OCI-LY1 (cell line): ENCODE data around the gene ANXA7.

Source experiments
- H2AFZ ChIP-seq: fragments of 200-600 bp; sonication (generic), shearing (Covaris generic); 2 replicates; pipeline ENCODE4 v1.6.0; 2014; ENCODE audit warnings: antibody characterized with exemption, mild to moderate bottlenecking, low read length
- H3F3A ChIP-seq: fragments of 200-600 bp; sonication (generic), shearing (Covaris generic); 2 replicates; pipeline ENCODE4 v1.6.0; 2014; ENCODE audit warnings: mild to moderate bottlenecking, antibody characterized with exemption, low read length, moderate library complexity; ENCODE audit not compliant: insufficient read depth
- H3K27ac ChIP-seq: fragments of 200-600 bp; sonication (generic); 2 replicates; pipeline ENCODE4 v1.5.1; 2014; ENCODE audit warnings: low read length, mixed run types, mild to moderate bottlenecking, low read depth; ENCODE audit not compliant: poor library complexity, severe bottlenecking
- H3K27me3 ChIP-seq: fragments of 200-600 bp; sonication (generic); 2 replicates; pipeline ENCODE4 v1.6.0; 2014; ENCODE audit warnings: antibody characterized with exemption, mild to moderate bottlenecking, low read length, moderate library complexity; ENCODE audit not compliant: insufficient read depth
- H3K36me3 ChIP-seq: fragments of 200-600 bp; sonication (generic); 2 replicates; pipeline ENCODE4 v1.6.1; 2014; ENCODE audit warnings: mild to moderate bottlenecking, antibody characterized with exemption, low read length, moderate library complexity, mixed read lengths; ENCODE audit not compliant: insufficient read depth
- H3K4me1 ChIP-seq: fragments of 200-600 bp; sonication (generic); 2 replicates; pipeline ENCODE4 v1.5.1; 2014; ENCODE audit warnings: mild to moderate bottlenecking, low read length, moderate library complexity; ENCODE audit not compliant: insufficient read depth, severe bottlenecking
- H3K4me2 ChIP-seq: fragments of 200-600 bp; sonication (generic), shearing (Covaris generic); 2 replicates; pipeline ENCODE4 v1.6.1; 2014; ENCODE audit warnings: low read length
- H3K4me3 ChIP-seq: fragments of 200-600 bp; sonication (generic); 2 replicates; pipeline ENCODE4 v1.5.1; 2014; ENCODE audit warnings: low read length, low read depth, mild to moderate bottlenecking, mixed read lengths; ENCODE audit not compliant: poor library complexity, severe bottlenecking
- H3K79me2 ChIP-seq: fragments of 200-600 bp; shearing (Covaris generic); 2 replicates; pipeline ENCODE4 v1.6.1; 2016; ENCODE audit warnings: mixed run types, low read length, mixed read lengths; ENCODE audit not compliant: insufficient read depth
- H3K9ac ChIP-seq: fragments of 200-600 bp; sonication (generic), shearing (Covaris generic); 2 replicates; pipeline ENCODE4 v1.6.1; 2014; ENCODE audit warnings: mild to moderate bottlenecking, low read length, mixed read lengths
- H3K9me2 ChIP-seq: fragments of 200-600 bp; sonication (generic), shearing (Covaris generic); 2 replicates; pipeline ENCODE4 v1.6.1; 2014; ENCODE audit warnings: low read depth, mild to moderate bottlenecking, low read length, mixed read lengths
- H3K9me3 ChIP-seq: fragments of 200-600 bp; shearing (Covaris generic); 2 replicates; pipeline ENCODE4 v1.6.1; 2014; ENCODE audit warnings: low read length, mixed read lengths
- H4K20me1 ChIP-seq: fragments of 200-600 bp; sonication (generic), shearing (Covaris generic); 2 replicates; pipeline ENCODE4 v1.6.0; 2016; ENCODE audit warnings: mild to moderate bottlenecking, low read length; ENCODE audit not compliant: insufficient read depth
- EZH2 ChIP-seq: fragments of 200-600 bp; sonication (generic), shearing (Covaris generic); IDR thresholded peaks from 2 replicates; pipeline ENCODE4 v1.8.0; 2017; ENCODE audit warnings: borderline replicate concordance, mixed run types, mild to moderate bottlenecking, antibody characterized with exemption, low read length, moderate library complexity, mixed read lengths
- TF ChIP-seq, protein P1 (sequence below): fragments of 200-600 bp; sonication (generic), shearing (Covaris generic); IDR thresholded peaks from 2 replicates; pipeline ENCODE4 v1.5.1; 2017; ENCODE audit warnings: mild to moderate bottlenecking, antibody characterized with exemption, low read length, moderate library complexity, mixed read lengths

The ANXA7 gene

DNA sequence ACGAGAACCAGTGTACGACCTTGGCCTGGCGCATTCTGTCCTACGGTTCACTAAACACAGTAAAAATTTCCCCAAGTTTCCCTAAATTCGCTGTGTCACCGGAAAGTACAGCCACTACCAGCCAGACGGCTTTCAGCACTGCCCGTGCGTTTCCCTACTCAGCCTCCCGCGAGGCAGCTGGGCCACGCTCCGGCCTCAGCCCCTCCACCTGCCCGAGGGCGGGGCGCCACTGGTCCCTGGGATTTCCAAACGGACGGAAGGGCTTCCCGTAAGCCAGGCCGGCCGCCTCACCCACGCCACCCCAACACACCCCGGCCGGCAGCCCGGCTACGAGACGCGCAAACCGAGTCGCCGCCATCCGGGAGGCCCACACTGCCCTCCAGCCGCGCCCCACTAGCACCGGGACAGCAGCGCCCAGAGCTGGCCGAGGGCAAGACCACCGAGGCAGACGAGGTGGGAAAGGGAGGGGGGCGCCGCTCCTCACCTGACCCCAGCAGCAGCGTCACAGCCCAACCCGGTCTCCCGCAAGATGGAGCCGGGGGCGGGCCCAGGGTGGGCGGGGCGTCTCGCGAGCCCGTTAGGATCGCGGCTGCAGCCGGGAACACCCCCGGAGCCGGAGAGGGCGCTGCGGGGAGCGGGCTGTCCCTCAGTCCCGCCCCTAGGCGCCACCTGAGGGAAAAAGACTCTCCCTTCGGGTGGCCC, at the start of gene ANXA7:
Gene ANXA7, minus strand, starts transcription at position 531 of the 702 bp plus-strand sequence. CDS start 13,202 bp downstream, outside the sequence.
- no peaks in the 10 kb centered on the region for H3F3A ChIP-seq
- H3K27me3 ChIP-seq, result no peaks in the 10 kb centered on the region
- H3K27ac ChIP-seq, result peak within 1 kb of the TSS; percentile 68
- peak within 1 kb of the TSS; percentile 94 for H3K4me3 ChIP-seq
- TF ChIP-seq, protein P1, sequence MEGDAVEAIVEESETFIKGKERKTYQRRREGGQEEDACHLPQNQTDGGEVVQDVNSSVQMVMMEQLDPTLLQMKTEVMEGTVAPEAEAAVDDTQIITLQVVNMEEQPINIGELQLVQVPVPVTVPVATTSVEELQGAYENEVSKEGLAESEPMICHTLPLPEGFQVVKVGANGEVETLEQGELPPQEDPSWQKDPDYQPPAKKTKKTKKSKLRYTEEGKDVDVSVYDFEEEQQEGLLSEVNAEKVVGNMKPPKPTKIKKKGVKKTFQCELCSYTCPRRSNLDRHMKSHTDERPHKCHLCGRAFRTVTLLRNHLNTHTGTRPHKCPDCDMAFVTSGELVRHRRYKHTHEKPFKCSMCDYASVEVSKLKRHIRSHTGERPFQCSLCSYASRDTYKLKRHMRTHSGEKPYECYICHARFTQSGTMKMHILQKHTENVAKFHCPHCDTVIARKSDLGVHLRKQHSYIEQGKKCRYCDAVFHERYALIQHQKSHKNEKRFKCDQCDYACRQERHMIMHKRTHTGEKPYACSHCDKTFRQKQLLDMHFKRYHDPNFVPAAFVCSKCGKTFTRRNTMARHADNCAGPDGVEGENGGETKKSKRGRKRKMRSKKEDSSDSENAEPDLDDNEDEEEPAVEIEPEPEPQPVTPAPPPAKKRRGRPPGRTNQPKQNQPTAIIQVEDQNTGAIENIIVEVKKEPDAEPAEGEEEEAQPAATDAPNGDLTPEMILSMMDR, result no peak; the same call in 1 of the 2 replicates
- no peak for TF ChIP-seq EZH2
- H3K36me3 ChIP-seq, result peaks cover 7% of the 10 kb centered on the region; the same call in 1 of the 2 replicates
- peak within 1 kb of the TSS; percentile 97 for H3K4me2 ChIP-seq
- H3K9me3 ChIP-seq, result no peaks in the 10 kb centered on the region
- H3K9ac ChIP-seq, result peak within 1 kb of the TSS; percentile 92
- peaks cover 21% of the 10 kb centered on the region for H3K4me1 ChIP-seq
- H2AFZ ChIP-seq, result peak within 1 kb of the TSS; percentile 81
- no peaks in the 10 kb centered on the region for H3K9me2 ChIP-seq
- peaks cover 45% of the 10 kb centered on the region for H3K79me2 ChIP-seq
- H4K20me1 ChIP-seq, result no peaks in the 10 kb centered on the region

DNA sequence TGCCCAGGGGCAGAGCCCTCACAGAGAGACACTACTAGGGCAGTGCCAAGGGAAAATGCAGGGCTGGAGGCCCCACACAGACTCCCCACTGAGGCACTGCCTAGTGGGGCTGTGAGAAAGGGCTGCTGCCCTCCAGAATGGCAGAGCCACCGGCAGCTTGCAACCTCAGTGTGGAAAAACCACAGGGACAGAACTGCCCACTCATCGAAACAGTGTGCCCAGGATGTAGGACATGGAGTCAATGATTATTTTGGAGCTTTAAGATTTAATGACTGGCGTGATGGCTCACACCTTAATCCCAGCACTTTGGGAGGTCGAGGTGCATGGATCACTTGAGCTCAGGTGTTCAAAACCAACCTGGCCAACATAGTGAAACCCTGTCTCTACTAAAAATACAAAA, 47.0 kb upstream of the ANXA7 start:
- no peak overlapping the region for H3K9ac ChIP-seq
- no peak overlapping the region for H3K4me3 ChIP-seq
- H3F3A ChIP-seq, result no peaks in the 10 kb centered on the region
- no peak overlapping the region for H3K4me2 ChIP-seq
- H3K4me1 ChIP-seq, result peaks cover 6% of the 10 kb centered on the region
- H3K79me2 ChIP-seq, result no peaks in the 10 kb centered on the region
- no peak overlapping the region for H3K27ac ChIP-seq
- peaks cover 34% of the 10 kb centered on the region for H3K36me3 ChIP-seq
- no peaks in the 10 kb centered on the region for H3K27me3 ChIP-seq
- no peaks in the 10 kb centered on the region for H4K20me1 ChIP-seq
- no peaks in the 10 kb centered on the region for H3K9me3 ChIP-seq
- no peak overlapping the region for H2AFZ ChIP-seq
- no peaks in the 10 kb centered on the region for H3K9me2 ChIP-seq
- TF ChIP-seq EZH2, result no peak
- TF ChIP-seq, protein P1, result no peak

DNA sequence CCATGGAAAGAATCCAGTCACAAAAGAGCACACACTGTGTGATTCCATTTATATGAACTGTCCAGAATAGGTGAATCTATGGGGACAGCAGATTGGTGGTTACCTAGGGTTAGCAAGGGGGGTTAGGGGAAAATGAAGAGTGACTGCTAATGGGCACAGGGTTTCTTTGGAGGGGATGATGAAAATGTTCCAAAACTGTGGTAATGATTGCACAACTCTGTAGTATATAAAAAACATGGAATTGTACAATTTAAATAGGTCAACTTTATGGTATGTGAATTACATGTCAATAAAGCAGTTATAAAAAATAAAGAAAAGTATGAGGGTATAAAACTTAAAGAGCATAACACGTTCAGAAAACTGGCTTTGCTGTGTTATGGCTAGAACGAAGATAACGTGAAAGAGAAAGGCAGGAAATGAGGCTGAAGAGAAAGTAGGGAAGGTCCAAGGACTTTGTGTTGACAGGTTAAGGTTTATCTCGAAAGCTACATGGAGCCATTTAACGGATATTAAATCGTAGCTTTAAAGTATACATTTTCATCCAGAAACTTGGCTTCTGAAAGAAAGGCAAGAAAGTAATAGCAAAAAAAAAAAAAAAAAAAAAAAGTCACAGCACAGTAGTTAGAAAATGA, 45.9 kb upstream of the ANXA7 start:
- no peak overlapping the region for H3K4me3 ChIP-seq
- no peaks in the 10 kb centered on the region for H3K27me3 ChIP-seq
- H3K4me1 ChIP-seq, result peaks cover 6% of the 10 kb centered on the region
- no peak overlapping the region for H3K4me2 ChIP-seq
- no peak for TF ChIP-seq EZH2
- TF ChIP-seq, protein P1, result no peak
- H3F3A ChIP-seq, result no peaks in the 10 kb centered on the region
- no peaks in the 10 kb centered on the region for H4K20me1 ChIP-seq
- no peak overlapping the region for H2AFZ ChIP-seq
- no peaks in the 10 kb centered on the region for H3K79me2 ChIP-seq
- no peaks in the 10 kb centered on the region for H3K9me3 ChIP-seq
- no peak overlapping the region for H3K9ac ChIP-seq
- H3K9me2 ChIP-seq, result no peaks in the 10 kb centered on the region
- peaks cover 31% of the 10 kb centered on the region for H3K36me3 ChIP-seq
- H3K27ac ChIP-seq, result no peak overlapping the region
